ENCODE data around the gene SLC37A1.

DNA sequence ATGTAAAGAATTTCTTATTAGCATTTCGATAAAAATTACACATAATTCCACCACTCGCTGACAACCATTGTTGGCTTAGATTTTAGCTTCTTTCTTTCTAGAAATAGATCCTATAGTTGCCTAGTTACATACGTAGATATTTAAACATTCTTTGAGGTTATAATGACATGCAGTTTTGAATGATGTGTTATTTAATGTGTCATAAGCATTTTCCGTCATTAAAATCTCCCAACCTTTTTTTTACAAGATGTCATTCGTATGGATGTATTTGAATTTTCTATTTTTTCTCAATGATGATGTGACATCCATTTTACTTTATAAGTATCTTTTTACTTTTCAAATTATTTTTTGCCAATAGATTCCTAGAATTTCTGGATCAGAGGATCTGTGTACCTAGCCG lies 44.7 kb downstream of the SLC37A1 start:
- TF ChIP-seq, protein P1, sequence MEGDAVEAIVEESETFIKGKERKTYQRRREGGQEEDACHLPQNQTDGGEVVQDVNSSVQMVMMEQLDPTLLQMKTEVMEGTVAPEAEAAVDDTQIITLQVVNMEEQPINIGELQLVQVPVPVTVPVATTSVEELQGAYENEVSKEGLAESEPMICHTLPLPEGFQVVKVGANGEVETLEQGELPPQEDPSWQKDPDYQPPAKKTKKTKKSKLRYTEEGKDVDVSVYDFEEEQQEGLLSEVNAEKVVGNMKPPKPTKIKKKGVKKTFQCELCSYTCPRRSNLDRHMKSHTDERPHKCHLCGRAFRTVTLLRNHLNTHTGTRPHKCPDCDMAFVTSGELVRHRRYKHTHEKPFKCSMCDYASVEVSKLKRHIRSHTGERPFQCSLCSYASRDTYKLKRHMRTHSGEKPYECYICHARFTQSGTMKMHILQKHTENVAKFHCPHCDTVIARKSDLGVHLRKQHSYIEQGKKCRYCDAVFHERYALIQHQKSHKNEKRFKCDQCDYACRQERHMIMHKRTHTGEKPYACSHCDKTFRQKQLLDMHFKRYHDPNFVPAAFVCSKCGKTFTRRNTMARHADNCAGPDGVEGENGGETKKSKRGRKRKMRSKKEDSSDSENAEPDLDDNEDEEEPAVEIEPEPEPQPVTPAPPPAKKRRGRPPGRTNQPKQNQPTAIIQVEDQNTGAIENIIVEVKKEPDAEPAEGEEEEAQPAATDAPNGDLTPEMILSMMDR (conservative IDR thresholded peaks at IDR 0.05; ENCODE audit: low read length): no peak
- no peak for TF ChIP-seq EZH2phosphoT487 (IDR thresholded peaks at IDR 0.05; ENCODE audit: borderline replicate concordance)

Measured in Loucy (cell line).